Activated T-cell treated with anti-CD3 and anti-CD28 coated beads for 1 hour (primary cell): ENCODE results near the gene FZD10.

Source experiments
- DNase-seq: peaks from one replicate; pipeline ENCODE4 v3.0.0-alpha.2; 2020; ENCODE audit warnings: low read depth

The FZD10 gene

DNA sequence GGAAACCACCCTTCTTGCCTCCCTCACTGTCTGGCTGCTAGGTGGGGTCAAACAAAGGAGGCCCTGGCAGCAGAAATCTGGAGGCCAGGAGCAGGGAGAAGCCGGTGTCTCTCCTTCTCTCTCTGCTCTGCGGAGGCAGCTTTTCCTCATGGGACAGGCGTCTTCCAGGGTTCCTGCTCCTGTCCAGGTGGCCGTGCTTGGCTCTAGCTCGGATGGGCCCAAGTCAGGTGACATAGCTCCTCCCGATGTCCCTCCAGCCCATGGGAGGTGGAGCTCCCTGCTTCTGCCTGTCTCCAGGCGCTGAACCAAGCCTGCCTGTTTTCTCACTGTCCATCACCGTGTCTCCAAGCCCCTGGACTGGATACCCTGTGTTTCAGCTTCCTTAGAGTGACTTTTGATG lies 30.5 kb upstream of the FZD10 start:
- no peak for DNase-seq

DNA sequence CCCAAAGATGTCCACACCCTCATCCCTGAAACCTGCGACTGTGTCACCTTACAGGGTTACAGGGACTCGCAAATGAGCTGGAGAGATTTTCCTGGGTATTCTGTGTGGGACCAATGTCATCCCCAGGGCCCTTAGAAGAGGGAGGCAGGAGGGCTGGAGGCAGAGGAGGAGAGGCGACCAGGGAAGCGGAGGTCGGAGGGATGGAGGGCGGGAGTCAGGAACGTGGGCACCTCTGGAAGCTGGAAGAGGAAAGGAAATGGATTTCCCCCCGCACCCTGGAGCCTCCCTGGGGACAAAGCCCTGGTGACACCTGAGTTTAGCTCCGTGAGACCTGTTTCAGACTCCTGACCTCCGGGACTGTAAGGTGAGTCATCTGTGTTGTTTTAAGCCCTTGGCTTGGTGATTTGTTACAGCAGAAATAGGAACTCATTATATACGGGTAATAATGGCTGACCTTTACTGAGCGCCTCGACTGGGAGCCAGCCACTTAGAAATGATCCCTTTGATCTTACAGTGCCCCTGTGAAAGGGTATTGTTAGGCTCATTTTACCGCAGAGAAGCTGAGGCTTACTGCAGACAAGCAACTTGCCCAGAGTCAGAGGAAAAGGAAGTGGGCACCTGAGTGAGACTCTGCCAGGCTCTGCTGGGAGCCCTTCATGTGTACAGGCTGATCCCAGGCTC lies 29.3 kb upstream of the FZD10 start:
- no peak for DNase-seq

DNA sequence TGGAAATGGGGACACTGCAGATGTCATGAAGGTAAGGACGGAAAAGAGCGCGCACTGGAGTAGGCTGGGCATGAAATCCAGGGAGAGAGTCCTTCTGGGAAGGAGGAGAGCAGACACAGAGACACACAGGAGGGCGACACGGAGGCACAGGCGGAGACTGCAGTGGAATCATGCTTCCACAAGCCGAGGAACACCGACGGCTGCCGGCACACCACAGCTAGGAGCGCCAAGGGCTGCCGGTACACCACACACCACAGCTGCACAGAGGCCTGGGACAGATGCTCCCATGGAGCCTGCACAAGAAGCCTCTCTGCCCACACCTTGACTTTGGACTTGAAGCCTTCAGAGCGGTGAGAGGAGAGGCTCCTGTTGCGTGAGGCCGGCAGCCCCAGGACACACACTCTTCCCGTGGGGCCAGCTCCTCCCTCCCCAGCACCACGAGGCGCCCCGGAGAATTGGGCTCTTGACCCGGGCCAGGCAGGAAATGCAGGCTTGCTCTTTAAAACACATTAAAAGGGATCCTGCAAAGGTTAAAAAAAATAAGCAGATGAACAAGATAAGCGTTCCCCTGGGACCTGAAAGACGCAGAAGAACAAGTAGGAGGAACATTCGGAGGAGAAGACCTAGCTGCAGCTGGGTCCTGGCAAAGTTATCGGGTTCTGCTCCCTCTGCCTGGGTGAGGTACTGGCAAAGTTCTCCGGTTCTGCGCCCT lies 28.3 kb upstream of the FZD10 start:
- no peak for DNase-seq

DNA sequence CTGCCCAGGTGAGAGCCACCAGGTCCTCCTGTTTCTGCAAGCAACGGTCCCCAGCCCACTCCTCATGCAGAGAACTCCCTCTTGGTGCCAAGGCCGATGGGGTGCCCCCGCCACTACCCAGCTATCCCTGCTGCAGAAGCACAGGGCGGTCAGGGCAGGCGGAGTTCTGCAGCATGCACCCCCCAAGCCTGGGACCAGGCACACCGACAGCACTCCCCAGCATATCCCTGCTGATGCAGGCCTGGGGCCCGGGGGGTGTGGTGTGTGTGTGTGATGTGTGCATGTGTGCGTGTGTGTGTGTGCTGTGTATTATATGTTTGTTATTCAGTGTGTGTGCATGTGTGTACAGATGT lies 27.7 kb upstream of the FZD10 start:
- no peak for DNase-seq

DNA sequence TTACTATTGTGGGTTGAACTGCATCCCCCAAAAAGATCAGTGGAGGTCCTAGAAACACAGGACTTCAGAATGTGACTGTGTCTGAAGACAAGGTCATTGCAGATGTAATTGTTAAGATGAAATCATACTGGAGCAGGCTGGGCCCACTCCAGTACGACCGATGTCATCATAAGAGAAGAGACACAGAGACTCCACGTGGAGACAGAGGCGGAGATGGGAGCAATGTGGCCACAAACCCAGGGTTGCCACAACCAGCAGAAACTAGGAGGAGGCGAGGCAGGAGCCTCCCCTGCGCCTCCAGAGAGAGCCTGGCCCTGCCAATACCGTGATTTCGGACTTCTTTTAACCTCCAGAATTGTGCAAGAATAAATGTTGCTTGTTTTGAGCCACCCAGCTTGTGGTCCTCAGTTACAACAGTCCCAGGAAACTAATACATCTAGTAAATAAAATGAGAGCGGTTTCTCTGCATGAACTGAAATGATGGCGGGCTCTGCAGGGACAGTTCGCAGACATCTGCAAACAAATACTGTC lies 25.7 kb upstream of the FZD10 start:
- no peak for DNase-seq

DNA sequence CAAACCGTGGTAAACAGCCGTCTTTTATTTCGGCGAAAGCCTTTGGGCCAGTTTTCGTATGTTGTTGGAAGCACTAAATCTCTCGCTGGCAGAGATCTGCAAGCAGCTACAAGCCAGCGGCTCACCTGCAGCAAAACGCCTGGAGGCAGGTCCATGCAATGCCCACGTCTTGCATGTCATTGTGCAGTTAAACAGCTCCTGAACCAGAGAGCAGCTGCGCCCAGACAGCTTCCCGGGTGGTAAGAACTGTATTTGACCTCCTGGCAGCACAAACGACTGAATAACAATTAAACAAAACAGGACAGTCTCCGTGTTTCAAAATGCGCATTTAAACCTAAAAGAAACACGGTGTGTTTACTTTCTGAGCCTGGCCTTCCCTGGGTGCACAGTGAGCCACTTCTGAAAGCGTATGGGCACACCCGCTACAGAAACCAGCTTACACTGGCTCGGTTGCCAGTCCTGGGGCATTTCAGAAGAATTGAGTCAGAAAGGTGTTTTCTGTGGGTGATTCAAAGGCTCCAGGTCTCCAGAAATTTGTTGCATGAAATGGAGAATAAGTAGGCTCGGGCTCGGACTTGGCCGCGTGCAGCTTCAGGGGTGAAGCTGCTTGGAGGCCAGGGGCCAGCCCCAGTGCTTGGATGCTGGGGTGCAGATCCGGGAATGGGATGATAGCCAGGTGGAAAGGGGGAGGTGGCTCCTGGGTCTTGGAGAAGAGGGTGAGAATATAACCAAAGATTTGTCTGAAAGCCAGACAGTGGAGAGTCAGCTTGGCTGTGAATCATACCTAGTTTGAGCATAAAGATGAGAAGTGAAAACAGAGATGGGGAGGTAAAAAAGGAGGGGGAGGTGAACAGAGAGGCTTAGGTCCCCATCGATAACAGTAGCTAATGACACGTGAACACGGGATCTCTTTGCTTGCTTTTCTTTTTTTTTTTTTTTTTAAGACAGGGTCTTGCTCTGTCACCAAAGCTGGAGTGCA lies 24.9 kb upstream of the FZD10 start:
- no peak for DNase-seq

DNA sequence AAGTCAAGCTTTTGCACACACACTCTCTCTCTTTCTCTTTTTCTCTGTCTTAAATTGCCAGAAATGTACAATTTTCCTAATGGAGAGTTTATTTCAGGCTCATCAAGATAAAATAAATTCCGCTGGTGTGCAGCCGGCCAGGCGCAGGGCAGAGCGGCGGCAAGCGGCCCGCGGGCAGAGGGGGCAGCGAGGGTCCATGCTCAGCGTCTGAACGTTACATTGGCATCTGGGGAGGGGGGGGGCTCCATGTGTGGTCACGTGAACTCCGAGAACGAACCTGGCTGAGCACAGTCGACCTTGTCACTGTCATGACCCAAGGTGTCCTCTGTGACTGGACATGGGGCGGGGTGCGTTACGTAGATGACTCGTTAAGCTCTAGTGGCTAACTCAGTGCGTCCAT lies 23.8 kb upstream of the FZD10 start:
- DNase-seq, result no peak

DNA sequence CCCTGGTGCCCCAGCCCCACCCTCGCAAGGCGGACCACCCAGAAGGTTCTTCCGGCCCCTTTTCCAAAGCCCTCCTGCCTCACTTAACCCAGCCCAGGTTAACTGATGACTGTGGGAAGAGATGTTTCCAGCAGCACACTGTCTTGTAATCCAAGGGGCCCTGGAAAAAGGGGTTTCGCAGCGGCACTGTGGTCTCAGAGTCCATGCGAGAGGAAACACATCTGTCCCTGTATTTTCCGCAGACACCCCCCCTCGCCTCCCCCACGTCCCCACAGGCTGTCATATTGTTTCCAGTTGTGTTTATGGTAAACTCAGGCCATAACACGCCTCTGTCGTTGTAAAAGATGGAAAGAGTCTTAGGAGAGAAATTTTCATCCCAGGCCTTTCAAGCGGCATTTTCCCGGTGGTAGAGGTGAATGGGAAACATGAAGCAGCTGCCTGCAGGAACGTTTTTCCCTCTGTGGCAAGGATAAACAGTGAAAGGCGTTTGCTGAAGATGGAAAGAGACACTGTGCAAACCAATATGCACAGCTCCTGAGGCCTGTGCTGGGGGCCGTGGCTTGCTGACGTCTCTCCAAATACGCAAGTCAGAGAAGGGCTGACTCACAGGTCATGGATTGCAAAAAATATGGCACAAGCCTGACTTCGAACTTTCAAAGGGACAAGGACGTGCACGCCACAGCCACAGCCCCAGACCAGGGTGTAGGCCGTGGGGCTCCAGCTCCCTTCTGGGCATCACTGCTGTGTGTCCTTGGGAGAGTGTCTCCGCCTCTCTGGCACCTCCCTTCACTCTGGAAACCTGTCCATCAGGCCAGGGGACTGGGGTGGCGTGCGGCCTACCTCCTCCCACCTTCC lies 22.5 kb upstream of the FZD10 start:
- no peak for DNase-seq

DNA sequence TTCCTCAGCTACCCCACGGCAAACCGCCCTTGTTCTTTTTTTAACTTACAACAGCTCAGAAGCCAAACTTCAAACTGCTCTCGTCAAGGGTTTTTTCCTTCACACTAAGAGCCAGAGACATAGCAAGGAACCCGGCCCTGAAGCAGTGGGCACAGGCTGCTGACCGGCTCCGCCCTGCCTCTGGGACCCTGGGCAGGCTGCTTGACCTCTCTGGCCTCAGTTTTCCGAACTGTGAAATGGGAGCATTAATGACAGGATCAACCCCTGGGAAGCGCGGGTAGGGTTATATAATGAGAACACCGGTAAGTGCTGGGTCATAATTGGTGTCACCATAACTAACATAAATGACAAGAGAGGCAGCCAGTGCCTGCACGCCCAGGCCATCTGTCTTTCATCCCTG lies 21.2 kb upstream of the FZD10 start:
- DNase-seq, result no peak

DNA sequence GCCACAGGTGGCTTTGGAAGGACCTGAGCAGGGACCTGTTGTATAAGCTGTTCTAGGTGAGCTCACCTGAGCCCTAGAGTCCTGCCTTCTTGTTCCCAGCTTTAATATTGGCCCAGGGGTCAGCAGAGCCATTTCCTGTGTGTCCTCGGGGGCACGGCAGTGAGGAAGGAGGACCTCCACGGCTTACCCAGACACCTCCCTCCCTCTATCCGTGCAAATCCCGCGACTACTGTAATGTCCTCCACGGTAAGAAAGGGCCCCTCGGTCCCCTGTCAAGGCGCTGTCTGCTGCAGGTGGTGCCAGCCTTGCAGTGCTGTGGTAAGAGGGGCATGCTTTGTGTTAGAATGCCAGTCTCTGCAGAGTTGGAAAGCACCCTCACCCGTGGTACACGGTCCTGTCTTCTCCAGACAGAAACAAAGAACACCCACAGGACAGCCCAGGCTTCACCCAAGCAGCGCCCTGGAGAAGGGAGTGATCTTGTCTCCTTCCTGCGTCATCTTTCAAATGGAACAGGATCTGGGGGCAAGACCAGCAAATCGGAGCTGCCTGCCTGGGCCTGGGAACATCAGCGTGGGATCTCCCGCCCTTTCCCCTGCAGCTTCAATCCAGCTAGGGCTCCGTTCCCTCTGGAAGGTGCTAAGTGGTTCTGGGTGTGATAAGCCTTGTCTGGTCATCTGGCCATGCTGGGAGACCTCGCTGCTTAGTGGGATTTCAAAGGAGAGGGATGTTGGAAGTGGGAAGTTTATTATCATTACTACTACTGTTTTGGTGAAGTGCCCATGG lies 20.2 kb upstream of the FZD10 start:
- no peak for DNase-seq

DNA sequence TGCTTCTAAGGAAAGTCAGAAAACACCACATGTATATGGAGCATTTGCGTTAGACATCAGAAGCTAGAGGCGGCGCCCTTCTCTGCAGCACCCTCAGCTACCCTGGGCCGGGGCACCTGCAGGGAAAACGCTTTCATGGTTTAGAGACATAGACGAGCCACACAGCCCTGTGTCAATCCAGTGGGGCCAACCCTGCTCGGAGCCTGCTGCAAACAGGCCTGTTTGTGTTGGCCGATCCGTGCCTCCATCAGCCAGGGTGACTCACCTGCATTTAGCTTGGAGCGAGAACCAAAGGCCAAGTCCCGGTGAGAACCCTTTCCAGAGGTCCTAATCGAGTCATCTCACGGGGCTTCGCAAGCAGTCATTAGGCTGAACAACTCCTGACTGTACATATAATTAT lies 19.5 kb upstream of the FZD10 start:
- DNase-seq, result no peak

DNA sequence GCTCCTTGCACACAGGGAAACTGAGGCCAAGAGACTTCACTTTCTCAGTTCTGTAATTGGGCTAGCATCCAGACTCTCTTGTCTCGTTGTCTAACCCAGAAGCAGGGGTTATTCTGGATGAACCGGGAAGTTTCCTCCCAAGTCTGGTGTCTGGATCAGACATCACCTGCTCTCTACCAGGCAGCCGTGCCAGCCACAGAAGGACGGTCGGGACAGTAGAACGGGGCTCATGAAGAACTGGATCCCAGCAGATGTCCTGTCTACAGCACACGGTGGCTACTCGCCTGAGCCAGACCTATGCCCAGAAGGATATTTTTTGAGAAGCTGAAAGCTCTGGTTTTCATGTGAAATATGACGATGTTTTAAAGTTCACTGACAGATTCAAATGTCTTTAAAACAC lies 19.1 kb upstream of the FZD10 start:
- DNase-seq, result no peak

DNA sequence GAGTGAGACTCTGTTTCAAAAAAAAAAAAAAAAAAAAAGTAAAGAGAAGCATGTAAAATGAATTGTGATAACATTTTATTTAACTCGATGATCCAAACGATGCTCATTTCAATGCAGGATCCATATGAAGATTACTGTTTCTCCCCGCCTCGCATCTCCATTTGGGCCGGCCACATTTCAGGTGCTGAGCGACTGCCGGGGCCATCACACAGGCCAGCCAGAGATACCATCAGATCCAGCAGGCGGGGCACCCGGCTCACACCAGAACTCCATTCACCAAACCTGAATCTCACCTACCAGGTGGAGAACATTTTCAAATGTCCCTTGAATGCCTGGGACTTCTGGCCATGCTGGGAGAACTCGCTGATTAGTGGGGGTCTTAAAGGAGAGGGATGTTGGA lies 18.0 kb upstream of the FZD10 start:
- DNase-seq, result no peak

DNA sequence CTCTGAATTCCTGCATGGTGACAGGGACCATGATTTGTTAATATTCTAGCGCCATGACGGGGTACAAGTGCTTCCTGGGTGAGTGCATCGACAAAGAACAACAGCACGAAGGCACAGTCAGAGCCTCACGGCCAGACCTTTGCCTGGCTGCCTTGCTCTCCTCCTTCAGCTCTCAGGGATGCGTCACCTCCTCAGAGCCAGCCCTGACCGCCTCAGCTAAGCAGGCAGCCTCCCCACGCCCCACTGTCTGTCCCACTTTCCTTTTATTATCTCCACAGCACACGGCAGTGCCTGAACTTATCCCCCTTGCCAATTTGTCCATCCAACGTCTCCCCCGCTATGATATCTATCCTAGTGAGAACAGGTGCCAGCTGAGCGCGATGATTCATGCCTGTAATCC lies 16.5 kb upstream of the FZD10 start:
- no peak for DNase-seq

DNA sequence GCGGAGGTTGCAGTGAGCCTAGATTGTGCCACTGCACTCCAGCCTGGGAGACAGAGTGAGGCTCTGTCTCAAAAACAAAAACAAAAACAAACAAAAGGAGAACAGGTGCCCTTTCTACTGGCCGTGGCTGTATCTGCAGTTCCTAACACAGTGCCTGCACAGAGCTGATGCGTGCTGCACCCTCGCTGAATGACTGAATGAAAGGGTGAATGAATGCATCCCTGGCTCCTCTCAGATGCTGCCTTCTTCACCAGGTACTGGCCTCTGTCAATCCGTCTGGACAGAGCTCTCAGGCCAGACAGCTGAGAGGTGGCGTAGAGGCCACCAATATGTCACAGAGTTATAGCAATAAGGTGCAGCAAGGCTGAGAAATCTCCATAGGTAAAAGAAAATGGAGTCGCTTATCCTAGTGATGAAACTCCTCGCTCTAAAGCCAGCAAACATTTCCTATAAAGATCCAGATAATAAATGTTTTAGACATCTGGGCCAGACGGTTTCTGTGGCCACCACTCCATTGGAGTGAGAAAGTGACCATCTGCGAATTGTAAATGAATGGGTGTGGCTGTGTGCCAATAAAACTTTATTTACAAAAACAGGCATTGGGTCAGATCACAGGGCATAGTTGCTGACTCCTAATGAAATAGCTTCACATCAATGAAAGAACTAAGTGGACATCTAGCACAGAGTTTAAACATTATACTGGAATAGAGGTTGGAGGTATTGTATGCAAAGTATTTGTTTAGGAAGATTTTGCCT lies 15.9 kb upstream of the FZD10 start:
- DNase-seq, result no peak

DNA sequence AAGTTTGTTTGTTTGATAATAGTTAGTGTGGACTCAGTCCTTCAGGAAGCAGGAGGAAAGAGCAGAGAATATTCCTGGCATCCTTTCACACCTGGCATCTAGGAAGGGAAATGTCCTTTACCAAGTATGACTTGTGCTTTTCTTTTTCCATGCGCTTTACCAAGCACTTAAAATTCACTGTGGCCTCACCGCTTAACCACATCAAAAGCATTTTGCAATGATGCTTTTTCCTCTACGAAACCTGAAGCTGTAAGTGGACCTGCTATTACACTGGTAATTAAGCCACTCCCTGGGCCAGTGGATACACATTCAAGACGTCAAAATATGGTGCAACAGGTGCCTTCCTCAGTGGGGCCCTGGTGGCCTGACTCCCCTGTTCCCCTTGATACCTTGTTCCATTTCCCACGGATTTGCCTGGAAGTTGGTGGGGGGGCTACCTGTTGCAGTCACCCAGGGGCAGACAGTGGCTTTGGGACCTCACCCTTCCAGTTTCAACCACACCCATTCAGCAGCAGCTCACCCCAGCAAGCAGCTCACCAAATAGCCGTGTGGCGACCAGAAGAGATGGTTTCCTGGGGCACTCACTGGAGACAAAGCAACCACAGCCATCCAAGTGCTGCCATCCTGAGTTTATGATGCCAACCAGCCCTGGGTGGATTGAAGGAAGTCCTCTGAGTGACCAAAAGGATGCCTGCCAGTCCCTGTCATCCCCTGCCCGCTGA lies 14.2 kb upstream of the FZD10 start:
- DNase-seq, result no peak

DNA sequence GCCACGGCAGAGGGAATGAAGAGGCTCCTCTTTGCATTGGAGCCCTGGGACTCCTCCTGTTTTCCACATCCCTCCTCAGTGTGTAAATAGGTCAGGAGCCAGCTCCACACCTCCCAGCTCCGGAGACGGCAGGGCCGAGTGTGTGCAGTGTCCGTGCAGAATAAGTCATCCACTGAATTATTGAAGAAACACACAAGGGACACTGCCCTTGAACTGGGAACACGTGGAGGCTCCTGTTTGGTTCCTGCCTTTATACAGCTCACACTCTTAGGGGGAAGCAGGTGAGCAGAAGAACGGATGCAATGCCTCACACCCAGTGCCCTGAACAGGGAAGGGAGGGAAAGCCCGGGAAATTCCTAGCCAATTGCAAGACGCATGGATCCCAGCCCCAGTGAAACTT lies 10.4 kb upstream of the FZD10 start:
- no peak for DNase-seq

DNA sequence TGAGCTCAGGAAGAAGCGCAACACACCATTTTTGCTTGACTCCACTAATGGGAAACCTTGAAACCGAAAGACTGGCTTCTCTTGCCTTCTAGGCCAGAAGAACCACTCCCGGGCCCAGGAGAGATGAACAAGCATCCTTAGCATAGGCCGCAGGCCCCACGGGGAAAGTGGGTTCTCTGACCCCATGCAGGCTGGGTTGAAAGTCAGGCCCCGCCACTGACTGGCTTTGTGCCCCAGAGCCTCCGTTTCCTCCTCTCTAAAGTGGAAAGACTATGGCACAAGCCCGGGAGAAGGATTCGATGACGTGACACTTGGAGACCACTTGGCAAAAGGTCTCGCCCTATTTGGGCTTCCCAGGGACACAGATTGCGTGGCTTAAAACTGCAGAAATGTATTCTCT lies 9.9 kb upstream of the FZD10 start:
- DNase-seq, result no peak

DNA sequence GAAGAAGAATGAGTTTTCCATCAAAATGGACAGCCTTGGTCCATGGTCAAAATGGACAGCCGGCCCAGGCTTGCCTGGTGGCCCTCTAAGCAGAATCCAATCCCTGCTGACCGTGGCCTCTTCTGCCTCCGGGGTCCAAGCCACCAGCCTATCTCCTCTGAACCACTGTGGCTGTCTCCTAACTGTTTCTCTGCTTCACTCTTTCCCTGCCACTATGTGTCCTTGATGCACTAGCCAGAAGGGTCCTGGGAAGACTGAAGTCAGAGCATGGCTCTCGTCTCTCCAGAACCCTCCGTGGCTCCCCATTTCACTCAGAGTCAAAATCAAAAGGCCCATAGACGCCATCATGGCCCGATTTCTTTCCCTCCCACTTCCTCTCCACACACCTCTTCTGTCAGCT lies 8.5 kb upstream of the FZD10 start:
- DNase-seq, result no peak
